ENCODE measurements around the gene FICD. TPM values are rescaled to one million over a fixed set of nuclear protein-coding genes. Genes with fewer than 3 reads are reported as not detected.

The FICD gene
- total RNA-seq, 1 donor from 2014 or later = 3.6 TPM

- Mint-ChIP-seq H3K27ac (no peak overlapping the region), H3K9me3 (ENCODE audit: low read depth) (no peaks in the 10 kb centered on the region), H3K36me3 (ENCODE audit: insufficient read depth) (peaks cover 30% of the 10 kb centered on the region), H3K4me1 (ENCODE audit: low read depth) (no peaks in the 10 kb centered on the region), H3K4me3 (ENCODE audit: low read depth) (no peak overlapping the region), H3K27me3 (no peaks in the 10 kb centered on the region)
- DNase-seq (ENCODE audit: low spot score, unreplicated experiment) = no peak
- no peak for TF ChIP-seq CTCF (IDR thresholded peaks at IDR 0.05; ENCODE audit: unreplicated experiment)
Observed at GRCh38 chr12:108527166-108527496, 12.1 kb downstream of the FICD start.

GRCh38 chr12:108530161-108530560 lies 15.1 kb downstream of the FICD start:
- Mint-ChIP-seq H3K36me3 (ENCODE audit: insufficient read depth) (peaks cover 24% of the 10 kb centered on the region), H3K4me3 (ENCODE audit: low read depth) (no peak overlapping the region), H3K27me3 (no peaks in the 10 kb centered on the region), H3K9me3 (ENCODE audit: low read depth) (no peaks in the 10 kb centered on the region), H3K4me1 (ENCODE audit: low read depth) (no peaks in the 10 kb centered on the region), H3K27ac (peak overlapping the region; percentile 72)
- DNase-seq (ENCODE audit: low spot score, unreplicated experiment) = no peak
- TF ChIP-seq CTCF (IDR thresholded peaks at IDR 0.05; ENCODE audit: unreplicated experiment) = no peak

GRCh38 chr12:108531929-108532848 lies 17.1 kb downstream of the FICD start:
- no peaks in the 10 kb centered on the region for H3K27me3 Mint-ChIP-seq
- DNase-seq (ENCODE audit: low spot score, unreplicated experiment) = no peak
- no peak for TF ChIP-seq CTCF (IDR thresholded peaks at IDR 0.05; ENCODE audit: unreplicated experiment)
- no peak overlapping the region for H3K27ac Mint-ChIP-seq
- no peaks in the 10 kb centered on the region for H3K4me1 Mint-ChIP-seq (ENCODE audit: low read depth)
- H3K9me3 Mint-ChIP-seq (ENCODE audit: low read depth) = no peaks in the 10 kb centered on the region
- H3K36me3 Mint-ChIP-seq (ENCODE audit: insufficient read depth) = peaks cover 22% of the 10 kb centered on the region
- no peak overlapping the region for H3K4me3 Mint-ChIP-seq (ENCODE audit: low read depth)

GRCh38 chr12:108538146-108538545 lies 23.1 kb downstream of the FICD start:
- Mint-ChIP-seq H3K36me3 (ENCODE audit: insufficient read depth) (peaks cover 11% of the 10 kb centered on the region), H3K27ac (peak overlapping the region; percentile 5), H3K9me3 (ENCODE audit: low read depth) (no peaks in the 10 kb centered on the region), H3K27me3 (no peaks in the 10 kb centered on the region), H3K4me3 (ENCODE audit: low read depth) (no peak overlapping the region), H3K4me1 (ENCODE audit: low read depth) (peaks cover 2% of the 10 kb centered on the region)
- DNase-seq (ENCODE audit: low spot score, unreplicated experiment) = no peak
- TF ChIP-seq CTCF (IDR thresholded peaks at IDR 0.05; ENCODE audit: unreplicated experiment) = no peak

- no peaks in the 10 kb centered on the region for H3K27me3 Mint-ChIP-seq
- no peak overlapping the region for H3K4me3 Mint-ChIP-seq (ENCODE audit: low read depth)
- no peak overlapping the region for H3K27ac Mint-ChIP-seq
Observed at GRCh38 chr12:108538616-108539195, 23.6 kb downstream of the FICD start.

More at GRCh38 chr12:108538616-108539195, 23.6 kb downstream of the FICD start:
- peaks cover 2% of the 10 kb centered on the region for H3K4me1 Mint-ChIP-seq (ENCODE audit: low read depth)
- TF ChIP-seq CTCF (IDR thresholded peaks at IDR 0.05; ENCODE audit: unreplicated experiment) = no peak
- H3K9me3 Mint-ChIP-seq (ENCODE audit: low read depth) = no peaks in the 10 kb centered on the region
- DNase-seq (ENCODE audit: low spot score, unreplicated experiment) = no peak
- peaks cover 12% of the 10 kb centered on the region for H3K36me3 Mint-ChIP-seq (ENCODE audit: insufficient read depth)

Measured in progenitor cell of endocrine pancreas (in vitro differentiated cells).